ENCODE measurements around the gene PKP3.

PKP3 gene

DNA sequence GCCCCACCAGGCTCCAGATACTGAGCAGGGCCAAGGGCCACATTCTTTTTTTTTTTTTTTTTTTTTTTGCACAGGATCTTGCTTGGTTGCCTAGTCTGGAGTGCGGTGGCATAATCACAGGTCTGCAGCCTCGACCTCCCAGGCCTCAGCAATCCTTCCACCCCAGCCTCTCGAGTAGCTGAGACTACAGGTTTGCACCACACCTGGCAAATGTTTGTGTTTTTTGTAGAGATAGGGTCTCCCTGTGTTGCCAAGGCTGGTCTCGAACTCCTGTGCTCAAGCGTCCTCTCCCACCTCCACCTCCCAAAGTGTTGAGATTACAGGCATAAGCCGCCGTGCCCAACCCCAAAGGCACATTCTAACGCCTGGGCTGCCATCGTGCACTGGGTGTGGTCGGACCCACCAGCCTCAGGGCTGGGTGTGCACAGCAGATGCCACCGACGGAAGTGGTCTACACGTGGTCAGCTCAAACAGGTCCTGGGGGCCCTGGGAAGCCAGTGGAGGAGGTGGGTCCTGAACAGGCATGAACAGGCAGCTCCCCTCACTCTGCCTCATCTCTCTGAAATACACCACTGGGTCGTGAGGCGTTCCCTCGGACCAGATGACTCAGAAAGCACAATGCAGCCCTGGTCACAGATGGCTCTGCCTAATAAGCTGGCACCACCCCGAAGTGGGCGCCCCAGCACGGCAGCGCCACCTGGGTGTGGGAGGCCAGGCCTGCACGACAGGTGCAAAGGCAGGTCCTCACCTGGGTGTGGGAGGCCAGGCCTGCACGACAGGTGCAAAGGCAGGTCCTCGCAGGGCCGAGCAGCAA lies 29.9 kb upstream of the PKP3 start:
- peak; percentile 50 for DNase-seq

DNA sequence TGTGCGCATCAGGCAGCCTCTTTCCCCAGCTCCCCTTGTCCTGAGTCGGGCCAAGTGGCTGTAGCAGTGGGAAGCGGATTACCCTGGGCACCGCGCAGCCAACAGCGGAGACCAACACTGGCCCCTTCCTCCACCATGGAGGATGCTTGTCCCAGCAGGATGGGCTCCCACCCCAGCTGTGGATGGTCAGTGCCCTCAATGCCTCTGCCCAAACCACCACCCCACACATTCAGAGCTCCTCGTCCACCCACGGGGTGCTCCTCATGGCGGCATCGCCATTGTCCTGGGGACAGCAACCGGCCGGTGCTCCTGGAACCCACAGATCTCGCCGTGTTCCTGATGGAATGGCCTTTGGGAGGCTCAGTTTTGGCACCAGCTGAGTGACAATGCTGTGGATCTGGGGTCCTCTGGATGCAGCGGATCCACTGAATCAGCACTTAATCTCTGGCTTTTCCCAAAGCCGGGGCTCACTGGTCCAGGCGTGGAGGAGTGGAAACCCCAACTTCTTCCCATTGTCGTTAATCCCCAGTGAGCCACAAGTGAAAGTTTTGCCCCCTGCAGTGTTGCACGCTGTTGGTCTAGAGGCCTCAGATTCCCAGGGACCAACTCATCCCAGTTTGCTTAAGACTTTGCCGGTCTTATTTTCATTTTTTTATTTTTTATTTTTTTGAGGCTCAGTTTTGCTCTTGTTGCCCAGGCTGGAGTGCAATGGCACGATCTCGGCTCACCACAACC lies 28.9 kb upstream of the PKP3 start:
- no peak for DNase-seq

GRCh38 chr11:365831-366230 lies 28.2 kb upstream of the PKP3 start:
- no peak for DNase-seq

GRCh38 chr11:367956-368413 lies 26.0 kb upstream of the PKP3 start:
- DNase-seq, result no peak

GRCh38 chr11:368414-369335 lies 25.3 kb upstream of the PKP3 start:
- DNase-seq, result no peak

GRCh38 chr11:369336-370018 lies 24.5 kb upstream of the PKP3 start, which contains the start of gene B4GALNT4:
Gene B4GALNT4, plus strand, starts transcription at chr11:369499. Its CDS starts 305 bp downstream, at chr11:369804.
- no peak for DNase-seq

GRCh38 chr11:370070-370941 lies 23.7 kb upstream of the PKP3 start:
- no peak for DNase-seq

DNA sequence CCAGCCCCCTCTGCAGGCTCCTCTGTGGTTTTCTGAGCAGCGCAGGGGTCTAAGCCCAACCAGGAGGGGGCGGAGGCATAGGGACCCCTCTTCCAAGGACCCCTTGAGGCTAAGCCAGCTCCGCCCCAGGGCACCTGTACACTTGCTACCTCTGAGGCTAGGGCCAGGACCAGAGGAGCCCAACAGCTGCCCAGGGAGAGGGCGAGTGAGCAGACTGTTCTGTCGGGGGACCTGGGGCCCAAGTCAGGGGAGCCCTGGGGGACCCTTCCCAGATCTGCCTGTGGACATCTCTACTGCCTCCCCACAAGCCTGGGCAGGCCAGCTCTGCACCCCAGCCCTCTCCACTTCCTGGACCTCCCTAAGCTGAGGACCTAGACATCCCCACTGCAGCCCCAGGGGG lies 23.0 kb upstream of the PKP3 start:
- DNase-seq, result no peak

DNA sequence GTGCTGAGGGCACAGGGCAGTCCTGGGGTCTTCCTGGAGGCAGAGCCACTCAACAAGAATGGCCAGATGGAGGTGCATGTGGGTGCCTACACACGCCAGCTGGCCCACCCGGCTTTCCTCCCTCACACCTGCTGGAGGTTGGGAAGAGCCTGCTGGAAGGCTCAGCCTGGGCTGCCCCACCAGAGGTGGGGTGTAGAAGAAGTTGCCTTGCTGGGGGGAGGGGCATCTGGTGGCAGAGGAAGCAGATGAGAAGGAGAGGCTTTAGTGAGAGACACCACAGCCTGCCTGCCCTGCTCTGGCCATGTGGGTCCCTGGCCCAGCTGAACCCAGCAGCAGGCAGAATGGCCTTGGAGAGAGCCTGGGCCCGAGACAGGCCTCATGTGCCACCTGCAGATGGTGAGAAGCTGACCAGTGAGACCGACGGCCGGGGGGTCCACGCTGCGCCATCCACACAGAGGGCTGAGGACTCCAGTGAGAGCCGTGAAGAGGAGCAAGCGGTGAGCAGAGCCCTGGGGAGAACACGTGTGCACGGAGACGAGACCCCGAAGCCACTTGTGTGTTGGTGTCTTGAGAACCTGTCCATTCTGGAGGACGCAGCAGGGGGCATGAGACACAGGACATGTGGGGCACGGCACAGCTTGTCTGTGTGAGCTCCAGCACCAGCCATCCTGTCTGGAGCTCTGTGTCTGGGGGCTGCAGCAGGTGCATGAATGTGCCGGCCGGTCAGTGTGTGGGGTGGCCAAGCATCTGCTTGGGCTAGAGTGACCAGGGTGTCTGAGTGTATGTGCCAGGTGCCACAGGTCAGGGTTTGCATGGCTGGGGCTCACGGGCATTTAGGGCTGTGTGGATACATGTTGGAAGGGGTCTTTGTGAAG lies 22.1 kb upstream of the PKP3 start:
- no peak for DNase-seq

DNA sequence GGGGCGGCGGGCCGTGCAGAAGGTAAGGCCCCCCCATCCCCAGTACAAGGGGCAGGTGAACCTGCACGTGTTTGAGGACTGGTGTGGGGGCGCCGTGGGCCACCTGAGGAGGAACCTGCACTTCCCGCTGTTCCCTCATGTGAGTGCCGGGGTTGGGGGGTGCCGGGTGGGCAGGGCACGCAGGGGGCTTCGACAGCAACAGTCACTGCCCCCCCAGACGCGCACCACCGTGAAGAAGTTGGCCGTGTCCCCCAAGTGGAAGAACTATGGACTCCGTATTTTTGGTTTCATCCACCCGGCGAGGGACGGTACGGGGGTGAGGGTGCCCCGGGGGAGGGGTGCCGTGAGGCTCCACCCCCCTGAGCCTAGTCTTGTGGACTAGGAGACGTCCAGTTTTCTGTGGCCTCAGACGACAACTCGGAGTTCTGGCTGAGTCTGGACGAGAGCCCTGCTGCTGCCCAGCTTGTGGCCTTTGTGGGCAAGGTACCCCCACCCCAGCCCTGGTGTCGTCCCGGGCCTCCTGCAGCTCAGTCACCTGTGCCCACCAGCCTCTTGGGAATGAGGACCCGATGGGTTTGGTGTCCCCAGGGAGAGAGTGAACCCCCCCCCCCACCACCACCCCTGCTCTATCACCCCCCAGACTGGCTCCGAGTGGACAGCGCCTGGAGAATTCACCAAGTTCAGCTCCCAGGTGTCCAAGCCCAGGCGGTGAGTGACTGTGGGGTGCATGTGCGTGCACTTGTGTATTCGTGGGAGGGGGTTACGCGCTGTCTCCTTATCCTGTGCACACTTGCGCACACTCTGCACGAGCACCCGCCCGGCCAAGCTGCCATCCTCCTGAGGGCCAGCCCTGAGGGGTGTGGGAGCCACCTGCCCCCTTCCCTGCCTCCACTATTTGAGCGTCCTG lies 20.9 kb upstream of the PKP3 start:
- DNase-seq, result no peak

- no peak for DNase-seq
Observed at GRCh38 chr11:373716-374551, 20.1 kb upstream of the PKP3 start.

GRCh38 chr11:375065-376025 lies 18.7 kb upstream of the PKP3 start:
- no peak for DNase-seq

DNA sequence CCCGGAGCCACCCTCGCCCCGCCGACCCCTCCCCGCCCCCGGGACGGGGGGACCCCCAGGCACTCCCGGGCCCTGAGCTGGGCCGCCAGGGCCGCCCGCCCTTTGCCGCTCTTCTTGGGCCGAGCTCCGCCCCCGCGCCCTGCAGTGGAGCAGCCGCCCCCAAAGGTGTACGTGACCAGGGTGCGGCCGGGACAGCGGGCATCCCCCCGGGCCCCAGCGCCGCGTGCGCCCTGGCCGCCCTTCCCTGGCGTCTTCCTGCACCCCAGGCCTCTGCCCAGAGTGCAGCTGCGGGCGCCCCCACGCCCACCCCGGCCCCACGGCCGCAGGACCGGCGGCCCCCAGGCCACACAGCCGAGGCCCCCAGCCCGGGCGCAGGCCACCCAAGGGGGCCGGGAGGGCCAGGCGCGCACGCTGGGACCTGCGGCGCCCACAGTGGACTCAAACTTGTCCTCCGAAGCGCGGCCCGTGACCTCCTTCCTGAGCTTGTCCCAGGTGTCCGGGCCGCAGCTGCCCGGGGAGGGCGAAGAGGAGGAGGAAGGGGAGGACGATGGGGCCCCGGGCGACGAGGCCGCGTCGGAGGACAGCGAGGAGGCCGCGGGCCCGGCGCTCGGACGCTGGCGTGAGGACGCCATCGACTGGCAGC lies 17.4 kb upstream of the PKP3 start:
- no peak for DNase-seq

GRCh38 chr11:377174-377865 lies 16.7 kb upstream of the PKP3 start:
- DNase-seq, result no peak

- DNase-seq, result no peak
Observed at GRCh38 chr11:377883-378500, 16.0 kb upstream of the PKP3 start.

Measured in NCI-H1048 (cell line).